ENCODE measurements around the gene SMIM35.

GRCh38 chr11:118080296-118080695 is 6.5 kb downstream of the SMIM35 start:
- TF ChIP-seq POLR2A (IDR thresholded peaks at IDR 0.05; ENCODE audit: low read length) (no peak), GATA1 (IDR thresholded peaks at IDR 0.05; ENCODE audit: low read depth, low read length) (no peak)

Data from erythroblast (primary cell).